ENCODE results near the gene PLCL1. TPM values are rescaled to one million over a fixed set of nuclear protein-coding genes. Genes with fewer than 3 reads are reported as not detected.

The PLCL1 gene
- total RNA-seq, 3 donors from 2014 or later (not counting 1 experiment from before 2014, with no cell fraction given): 0.86 to 2.8 (median 1.1) TPM

GRCh38 chr2:197760293-197760657 is 44.1 kb upstream of the PLCL1 start:
- WGBS (ENCODE audit: insufficient coverage): 93% methylated on average over 3 of the region's 3 CpGs
- peaks cover 11 to 17% of the 10 kb centered on the region in 2 donors for H3K27me3 Mint-ChIP-seq (ENCODE audit: low read depth in 2 of 2)
- no peak for TF ChIP-seq CTCF (IDR thresholded peaks at IDR 0.05)
- H3K4me1 Mint-ChIP-seq: no peaks in the 10 kb centered on the region
- H3K36me3 Mint-ChIP-seq: peaks cover 5% of the 10 kb centered on the region
- DNase-seq (no peak), ATAC-seq (no peak)
- no peak overlapping the region for H3K27ac ChIP-seq (ENCODE audit: low read length)
- no peak overlapping the region for H3K27ac Mint-ChIP-seq
- peaks cover 11% of the 10 kb centered on the region for H3K9me3 ChIP-seq (ENCODE audit: control insufficient read depth, insufficient read depth, low read length)
- H3K4me3 Mint-ChIP-seq: no peak overlapping the region
- peaks cover 2 to 3% of the 10 kb centered on the region in 2 donors for H3K9me3 Mint-ChIP-seq
- no peak overlapping the region for H3K4me3 ChIP-seq (ENCODE audit: low read length)
- H3K4me1 ChIP-seq (ENCODE audit: control insufficient read depth, insufficient read depth, low read length): no peaks in the 10 kb centered on the region
- no peaks in the 10 kb centered on the region for H3K27me3 ChIP-seq (ENCODE audit: control insufficient read depth, insufficient read depth, low read length)
- no peaks in the 10 kb centered on the region for H3K36me3 ChIP-seq (ENCODE audit: control insufficient read depth, insufficient read depth, low read length)
- intact Hi-C loops (cut with micrococcal nuclease): no loop called here

- intact Hi-C loops (cut with micrococcal nuclease): loop anchor here (1.0 to 10.0 kb wide), 2 partner anchors 71 to 363 kb away; no protein-coding TSS in a partner anchor
- Histone ChIP-seq H3K36me3 (ENCODE audit: control insufficient read depth, insufficient read depth, low read length) (no peaks in the 10 kb centered on the region), H3K4me3 (ENCODE audit: low read length) (no peak overlapping the region), H3K27me3 (ENCODE audit: control insufficient read depth, insufficient read depth, low read length) (peaks cover 11% of the 10 kb centered on the region), H3K27ac (ENCODE audit: low read length) (no peak overlapping the region), H3K9me3 (ENCODE audit: control insufficient read depth, insufficient read depth, low read length) (no peaks in the 10 kb centered on the region), H3K4me1 (ENCODE audit: control insufficient read depth, insufficient read depth, low read length) (no peaks in the 10 kb centered on the region)
- TF ChIP-seq CTCF (IDR thresholded peaks at IDR 0.05): peak; percentile 83
- 100% methylated on average over 1 of the region's 4 CpGs for WGBS (ENCODE audit: insufficient coverage)
- Mint-ChIP-seq H3K9me3 (no peaks in the 10 kb centered on the region), H3K4me1 (no peaks in the 10 kb centered on the region), H3K27ac (no peak overlapping the region), H3K4me3 (no peak overlapping the region), H3K27me3 (ENCODE audit: low read depth in 2 of 2) (peaks cover 16 to 25% of the 10 kb centered on the region in 2 donors), H3K36me3 (no peaks in the 10 kb centered on the region)
- peak in 1 of 2 donors; percentile 64 for DNase-seq
- ATAC-seq: no peak
These were observed 26.5 kb upstream of the PLCL1 start for GRCh38 chr2:197777823-197778407.

GRCh38 chr2:197779261-197779660 is 25.1 kb upstream of the PLCL1 start:
- H3K27ac ChIP-seq (ENCODE audit: low read length): no peak overlapping the region
- no peaks in the 10 kb centered on the region for H3K9me3 Mint-ChIP-seq
- H3K27me3 Mint-ChIP-seq (ENCODE audit: low read depth in 2 of 2): peaks cover 19 to 25% of the 10 kb centered on the region in 2 donors
- H3K9me3 ChIP-seq (ENCODE audit: control insufficient read depth, insufficient read depth, low read length): no peaks in the 10 kb centered on the region
- intact Hi-C loops (cut with micrococcal nuclease): loop anchor here (10.0 kb wide), 1 partner anchor 364 kb away; no protein-coding TSS in a partner anchor
- no peak overlapping the region for H3K4me3 Mint-ChIP-seq
- H3K27ac Mint-ChIP-seq: no peak overlapping the region
- H3K36me3 ChIP-seq (ENCODE audit: control insufficient read depth, insufficient read depth, low read length): no peaks in the 10 kb centered on the region
- H3K4me3 ChIP-seq (ENCODE audit: low read length): no peak overlapping the region
- no peaks in the 10 kb centered on the region for H3K36me3 Mint-ChIP-seq
- no peak for TF ChIP-seq CTCF (IDR thresholded peaks at IDR 0.05)
- ATAC-seq: no peak
- DNase-seq: no peak
- H3K4me1 Mint-ChIP-seq: no peaks in the 10 kb centered on the region
- no peaks in the 10 kb centered on the region for H3K4me1 ChIP-seq (ENCODE audit: control insufficient read depth, insufficient read depth, low read length)
- H3K27me3 ChIP-seq (ENCODE audit: control insufficient read depth, insufficient read depth, low read length): peaks cover 11% of the 10 kb centered on the region

GRCh38 chr2:197782126-197782525 is 22.3 kb upstream of the PLCL1 start:
- Histone ChIP-seq H3K4me1 (ENCODE audit: control insufficient read depth, insufficient read depth, low read length) (peaks cover 15% of the 10 kb centered on the region), H3K9me3 (ENCODE audit: control insufficient read depth, insufficient read depth, low read length) (no peaks in the 10 kb centered on the region), H3K36me3 (ENCODE audit: control insufficient read depth, insufficient read depth, low read length) (no peaks in the 10 kb centered on the region), H3K27ac (ENCODE audit: low read length) (no peak overlapping the region), H3K4me3 (ENCODE audit: low read length) (no peak overlapping the region), H3K27me3 (ENCODE audit: control insufficient read depth, insufficient read depth, low read length) (peaks cover 14% of the 10 kb centered on the region)
- H3K27ac Mint-ChIP-seq: no peak overlapping the region
- no peaks in the 10 kb centered on the region for H3K36me3 Mint-ChIP-seq
- peaks cover 20 to 26% of the 10 kb centered on the region in 2 donors for H3K27me3 Mint-ChIP-seq (ENCODE audit: low read depth in 2 of 2)
- no peak for TF ChIP-seq CTCF (IDR thresholded peaks at IDR 0.05)
- 20% methylated on average over 1 of the region's 1 CpG for WGBS (ENCODE audit: insufficient coverage)
- ATAC-seq (no peak), DNase-seq (no peak)
- no peak overlapping the region for H3K4me3 Mint-ChIP-seq
- H3K4me1 Mint-ChIP-seq: peaks cover 0 to 6% of the 10 kb centered on the region in 2 donors
- intact Hi-C loops (cut with micrococcal nuclease): no loop called here
- no peaks in the 10 kb centered on the region for H3K9me3 Mint-ChIP-seq
